GM18907 (cell line): Measurements from ENCODE around the gene ANKDD1B.
A peak's percentile ranks its signal among the peaks of the same experiment; 100 is the strongest.
"Not testable (repeated sequence)": the region's sequence is repeated elsewhere in the genome, so short reads cannot be mapped to it uniquely, and the experiment has no call there.

Source experiments
- ATAC-seq: cut with Tn5 transposase; IDR thresholded peaks from one replicate; pipeline ENCODE4 v1.9.1; 2021; ENCODE audit warnings: mild to moderate bottlenecking, moderate library complexity; ENCODE audit not compliant: unreplicated experiment

ANKDD1B gene

DNA sequence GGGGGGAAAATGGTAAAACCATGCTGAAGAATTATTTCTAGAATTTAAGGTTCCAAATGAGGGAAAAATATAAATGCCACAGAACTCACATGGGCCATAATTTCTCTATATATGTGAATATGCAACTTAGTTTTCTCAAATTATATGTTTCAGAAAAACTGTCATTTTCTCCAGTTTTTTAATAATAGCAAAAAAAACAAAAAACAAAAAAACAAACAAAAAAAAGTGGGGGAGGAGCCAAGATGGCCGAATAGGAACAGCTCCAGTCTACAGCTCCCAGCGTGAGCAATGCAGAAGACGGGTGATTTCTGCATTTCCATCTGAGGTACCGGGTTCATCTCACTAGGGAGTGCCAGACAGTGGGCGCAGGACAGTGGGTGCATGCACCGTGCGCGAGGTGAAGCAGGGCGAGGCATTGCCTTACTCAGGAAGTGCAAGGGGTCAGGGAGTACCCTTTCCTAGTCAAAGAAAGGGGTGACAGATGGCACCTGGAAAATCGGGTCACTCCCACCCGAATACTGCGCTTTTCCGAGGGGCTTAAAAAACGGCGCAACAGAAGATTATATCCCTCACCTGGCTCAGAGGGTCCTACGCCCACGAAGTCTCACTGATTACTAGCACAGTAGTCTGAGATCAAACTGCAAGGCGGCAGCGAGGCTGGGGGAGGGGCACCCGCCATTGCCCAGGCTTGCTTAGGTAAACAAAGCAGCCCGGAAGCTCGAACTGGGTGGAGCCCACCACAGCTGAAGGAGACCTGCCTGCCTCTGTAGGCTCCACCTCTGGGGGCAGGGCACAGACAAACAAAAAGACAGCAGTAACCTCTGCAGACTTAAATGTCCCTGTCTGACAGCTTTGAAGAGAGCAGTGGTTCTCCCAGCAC, 84.5 kb downstream of the ANKDD1B start:
- not testable (repeated sequence) for ATAC-seq

- no peak for ATAC-seq
Measured at GRCh38 chr5:75701856-75702255, 90.6 kb downstream of the ANKDD1B start.

- ATAC-seq: no peak
Measured at GRCh38 chr5:75706016-75706415, 94.8 kb downstream of the ANKDD1B start.

DNA sequence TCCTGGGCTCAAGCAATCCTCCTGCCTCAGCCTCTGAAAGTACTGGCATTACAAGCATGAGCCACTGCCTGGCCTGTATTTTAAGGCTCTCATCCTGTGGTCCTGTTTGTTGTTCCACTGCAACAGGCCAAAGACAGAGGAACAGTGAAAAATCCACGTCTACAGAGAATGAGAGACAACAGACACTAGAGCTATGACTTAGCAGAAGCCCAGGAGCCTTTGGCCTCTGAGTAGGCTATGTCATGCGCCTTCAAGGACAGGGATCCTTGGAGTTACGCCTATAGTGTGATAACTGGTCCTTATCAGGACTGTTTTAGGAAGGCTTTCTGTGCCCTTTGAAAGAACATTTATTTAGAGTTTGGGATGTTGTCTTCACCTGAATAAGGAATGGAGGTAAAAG, 95.5 kb downstream of the ANKDD1B start:
- no peak for ATAC-seq

- ATAC-seq: no peak
Measured at GRCh38 chr5:75707911-75708509, 96.8 kb downstream of the ANKDD1B start.

DNA sequence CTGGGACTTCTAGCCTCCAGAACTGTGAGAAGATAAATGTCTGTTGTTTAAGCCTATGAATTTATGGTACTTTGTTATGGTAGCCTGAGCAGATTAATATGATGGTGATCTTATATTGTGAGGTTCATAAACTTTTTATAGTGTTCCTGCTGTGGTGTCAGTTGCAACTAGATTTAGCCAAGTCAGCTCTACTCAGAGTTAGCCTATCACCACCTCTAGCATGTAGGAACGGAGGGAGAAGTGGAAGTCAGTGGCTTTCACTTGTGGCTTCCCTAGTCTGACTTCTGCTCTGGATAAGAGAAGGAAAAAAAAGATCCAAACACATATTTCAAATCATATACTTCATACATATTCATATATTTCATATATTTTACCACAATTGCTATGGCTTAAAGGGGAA, 99.4 kb downstream of the ANKDD1B start:
- ATAC-seq: no peak

DNA sequence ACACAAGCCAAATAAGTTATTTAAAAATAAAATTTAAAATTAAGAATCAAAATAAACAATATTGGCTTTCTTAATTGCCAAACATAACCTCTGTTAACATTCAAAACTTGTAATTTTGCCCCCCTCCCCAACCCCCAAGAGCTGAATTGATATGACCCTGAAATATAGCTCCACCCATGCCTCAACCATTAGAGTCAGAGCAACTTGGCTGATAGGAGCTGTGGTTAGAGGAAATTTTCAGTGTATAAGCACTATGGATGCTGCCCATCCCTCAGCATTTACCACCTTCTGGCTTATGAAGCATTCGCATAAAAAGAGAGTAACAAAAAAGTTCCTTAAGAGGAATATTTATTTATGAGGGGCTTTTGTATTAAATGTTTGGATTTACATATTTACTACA, 99.9 kb downstream of the ANKDD1B start:
- ATAC-seq: no peak

DNA sequence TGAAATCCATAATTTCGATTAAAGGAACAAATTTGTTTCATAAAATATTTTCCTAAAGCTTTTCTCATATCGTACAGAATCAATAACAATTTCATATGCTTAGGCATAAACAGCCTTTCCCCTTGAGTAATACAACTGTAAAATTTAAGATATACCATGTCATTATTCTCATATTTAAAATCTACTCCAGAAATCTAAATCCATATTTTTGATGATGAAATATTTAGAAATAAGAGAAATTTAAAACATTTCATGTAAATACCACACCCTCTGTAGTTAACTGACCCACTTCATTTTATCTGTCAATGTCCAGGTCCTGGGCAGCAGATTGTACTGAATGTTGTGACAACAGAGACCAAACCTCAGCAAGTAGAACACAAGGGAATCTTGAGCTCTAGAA, 100.8 kb downstream of the ANKDD1B start:
- ATAC-seq: no peak

DNA sequence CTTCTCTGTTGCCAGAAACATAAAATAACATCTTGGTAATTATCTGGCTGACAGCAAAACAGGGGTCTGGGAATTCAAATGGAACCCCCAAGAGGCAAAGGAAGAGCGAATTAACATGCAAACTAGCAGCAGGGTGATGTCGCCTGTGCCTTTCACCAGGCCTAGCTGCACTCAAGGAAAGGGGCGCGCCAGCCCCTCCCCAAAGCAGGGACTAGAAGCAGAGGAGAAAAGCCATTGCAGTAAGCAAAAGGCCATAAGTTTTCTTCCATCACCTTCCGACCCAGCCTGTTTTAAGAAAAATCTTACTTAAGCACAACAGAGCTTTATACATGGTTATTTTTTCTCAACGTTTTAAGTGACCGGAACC, 105.4 kb downstream of the ANKDD1B start:
- ATAC-seq: peak; percentile 24

GRCh38 chr5:75717082-75717922, 106.0 kb downstream of the ANKDD1B start, which contains the start of gene POC5:
Gene POC5, minus strand, starts transcription at chr5:75717437. Its CDS starts 4,500 bp downstream, at chr5:75712937.
- peak; percentile 96 for ATAC-seq

GRCh38 chr5:75720882-75721281, 109.6 kb downstream of the ANKDD1B start:
- no peak for ATAC-seq
